ENCODE measurements around the gene HDAC7. TPM values are rescaled to one million over a fixed set of nuclear protein-coding genes. Genes with fewer than 3 reads are reported as not detected.

The HDAC7 gene
- total RNA-seq, 6 experiments from 2014 or later, result 104 to 120 (median 108) TPM

DNA sequence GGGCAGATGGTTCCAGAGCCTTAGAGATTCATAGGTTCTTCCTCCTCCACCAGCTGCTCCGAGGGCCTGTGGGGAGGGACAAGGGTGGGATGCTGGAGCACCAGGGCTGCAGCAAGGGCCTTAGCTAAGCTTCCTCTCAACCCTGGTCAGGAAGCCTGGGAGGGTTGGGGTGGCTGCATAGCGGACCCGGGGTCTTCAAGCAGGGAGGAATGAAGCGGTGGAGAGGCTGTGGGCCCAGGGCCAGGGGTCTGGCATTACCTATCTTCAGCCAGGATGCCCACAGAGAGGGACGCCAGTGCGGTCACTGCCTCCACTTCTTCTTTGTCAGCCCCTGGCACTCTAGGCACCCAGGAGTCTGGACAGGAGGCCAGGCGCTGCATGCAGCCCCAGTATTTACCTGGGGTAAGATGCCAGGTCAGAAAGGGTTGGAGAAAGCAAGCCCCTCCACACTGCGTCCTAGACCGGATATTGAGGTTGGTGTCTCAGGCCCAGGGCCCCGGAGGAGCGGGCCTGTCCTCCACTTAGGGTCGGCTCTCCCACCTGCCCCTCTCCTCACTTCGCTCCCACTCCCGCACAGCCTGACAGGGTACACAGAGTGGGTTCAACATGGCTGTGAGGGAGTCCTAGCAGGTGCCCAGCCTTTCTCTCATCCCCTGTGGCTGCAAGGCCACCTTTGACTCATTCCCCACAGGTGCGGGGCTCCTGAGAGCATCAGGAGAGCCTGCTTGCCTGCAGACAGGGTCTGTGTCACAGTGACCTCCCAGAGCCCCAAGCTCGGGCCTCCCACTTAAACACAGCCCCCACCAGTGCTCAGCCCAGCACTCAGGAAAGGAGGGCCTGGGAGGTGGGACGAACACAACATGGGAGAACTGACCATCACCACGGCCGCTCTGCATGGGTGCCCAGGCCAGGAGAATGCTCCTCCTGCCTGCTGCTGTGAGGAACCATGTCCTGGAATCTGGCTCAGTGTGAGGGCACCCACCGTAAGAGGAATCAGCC lies 35.6 kb downstream of the HDAC7 start:
- H3K9me3 Mint-ChIP-seq, result no peaks in the 10 kb centered on the region
- peaks cover 9% of the 10 kb centered on the region for H3K36me3 Mint-ChIP-seq (ENCODE audit: low read depth)
- H3K27ac Mint-ChIP-seq, result no peak overlapping the region
- TF ChIP-seq, protein P1, sequence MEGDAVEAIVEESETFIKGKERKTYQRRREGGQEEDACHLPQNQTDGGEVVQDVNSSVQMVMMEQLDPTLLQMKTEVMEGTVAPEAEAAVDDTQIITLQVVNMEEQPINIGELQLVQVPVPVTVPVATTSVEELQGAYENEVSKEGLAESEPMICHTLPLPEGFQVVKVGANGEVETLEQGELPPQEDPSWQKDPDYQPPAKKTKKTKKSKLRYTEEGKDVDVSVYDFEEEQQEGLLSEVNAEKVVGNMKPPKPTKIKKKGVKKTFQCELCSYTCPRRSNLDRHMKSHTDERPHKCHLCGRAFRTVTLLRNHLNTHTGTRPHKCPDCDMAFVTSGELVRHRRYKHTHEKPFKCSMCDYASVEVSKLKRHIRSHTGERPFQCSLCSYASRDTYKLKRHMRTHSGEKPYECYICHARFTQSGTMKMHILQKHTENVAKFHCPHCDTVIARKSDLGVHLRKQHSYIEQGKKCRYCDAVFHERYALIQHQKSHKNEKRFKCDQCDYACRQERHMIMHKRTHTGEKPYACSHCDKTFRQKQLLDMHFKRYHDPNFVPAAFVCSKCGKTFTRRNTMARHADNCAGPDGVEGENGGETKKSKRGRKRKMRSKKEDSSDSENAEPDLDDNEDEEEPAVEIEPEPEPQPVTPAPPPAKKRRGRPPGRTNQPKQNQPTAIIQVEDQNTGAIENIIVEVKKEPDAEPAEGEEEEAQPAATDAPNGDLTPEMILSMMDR (IDR thresholded peaks at IDR 0.05), result no peak
- H3K27me3 Mint-ChIP-seq (ENCODE audit: insufficient read depth), result peaks cover 15% of the 10 kb centered on the region
- no peak for DNase-seq
- peaks cover 3% of the 10 kb centered on the region for H3K4me1 Mint-ChIP-seq (ENCODE audit: low read depth)
- H3K4me3 Mint-ChIP-seq, result no peak overlapping the region

DNA sequence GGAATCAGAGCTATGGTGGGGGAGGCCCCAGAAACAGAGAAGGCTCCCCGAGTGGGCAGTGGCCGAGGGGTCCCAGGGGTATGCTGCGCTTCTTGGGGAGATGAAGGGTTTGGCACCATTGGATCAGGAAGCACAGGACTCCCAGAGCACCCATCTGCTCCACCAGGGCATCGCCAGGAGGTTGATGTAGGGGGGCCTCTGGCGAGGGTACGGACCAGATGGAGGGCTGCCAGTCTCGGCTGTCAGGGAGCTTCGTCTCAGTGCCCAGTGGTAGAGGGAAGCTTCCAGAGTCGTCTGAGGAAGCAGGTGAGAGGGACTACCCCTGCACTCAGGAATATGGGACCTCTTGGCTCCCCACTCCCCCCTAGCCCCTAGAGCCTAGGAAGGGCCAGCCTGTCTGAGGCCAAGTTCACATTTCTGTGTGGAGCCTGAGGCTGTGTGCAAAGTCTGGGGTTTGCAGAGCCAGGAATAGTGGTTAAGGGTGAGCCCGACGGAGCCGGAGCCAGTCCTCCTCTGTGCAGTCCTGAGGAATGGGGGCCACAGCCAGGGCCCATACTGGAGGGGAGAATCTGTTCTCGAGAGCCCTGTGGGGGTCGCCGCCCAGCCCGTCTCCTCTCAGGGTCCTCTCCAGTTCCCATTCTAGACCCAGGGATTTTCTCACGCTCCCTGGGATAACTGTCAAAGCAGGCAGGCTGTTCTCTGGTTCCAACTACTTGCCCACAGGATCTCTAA lies 36.5 kb downstream of the HDAC7 start:
- no peaks in the 10 kb centered on the region for H3K9me3 Mint-ChIP-seq
- peaks cover 19% of the 10 kb centered on the region for H3K27me3 Mint-ChIP-seq (ENCODE audit: insufficient read depth)
- TF ChIP-seq, protein P1 (IDR thresholded peaks at IDR 0.05), result no peak
- H3K4me1 Mint-ChIP-seq (ENCODE audit: low read depth), result peaks cover 9% of the 10 kb centered on the region
- peaks cover 9% of the 10 kb centered on the region for H3K36me3 Mint-ChIP-seq (ENCODE audit: low read depth)
- H3K4me3 Mint-ChIP-seq, result no peak overlapping the region
- no peak for DNase-seq
- H3K27ac Mint-ChIP-seq, result peak overlapping the region; percentile 9; the same call in 1 of the 2 replicates

DNA sequence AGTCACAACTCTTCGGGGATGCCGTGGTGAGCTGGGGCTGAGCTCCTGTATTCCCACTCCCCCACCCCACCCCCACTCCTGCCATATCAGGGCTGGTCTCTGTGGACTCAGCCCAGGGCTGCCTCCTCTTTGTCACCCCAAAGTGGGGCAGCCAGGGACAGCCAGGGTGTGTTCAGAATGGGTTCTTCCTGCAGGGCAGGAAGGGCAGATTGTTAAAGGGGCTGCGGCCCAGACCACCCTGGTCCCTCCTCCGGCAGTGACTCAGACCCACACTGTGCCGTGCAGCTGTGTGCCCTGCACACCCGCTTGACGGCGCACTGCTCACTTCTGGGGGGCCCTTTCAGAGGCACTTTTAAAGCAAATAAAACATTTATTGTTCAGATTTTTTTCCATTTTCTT lies 37.3 kb downstream of the HDAC7 start:
- peaks cover 17% of the 10 kb centered on the region for H3K4me1 Mint-ChIP-seq (ENCODE audit: low read depth)
- peak overlapping the region; percentile 69; the same call in 1 of the 2 replicates for H3K27ac Mint-ChIP-seq
- TF ChIP-seq, protein P1 (IDR thresholded peaks at IDR 0.05), result no peak
- H3K27me3 Mint-ChIP-seq (ENCODE audit: insufficient read depth), result peaks cover 19% of the 10 kb centered on the region
- H3K4me3 Mint-ChIP-seq, result no peak overlapping the region
- H3K36me3 Mint-ChIP-seq (ENCODE audit: low read depth), result peaks cover 9% of the 10 kb centered on the region
- no peak for DNase-seq
- no peaks in the 10 kb centered on the region for H3K9me3 Mint-ChIP-seq

DNA sequence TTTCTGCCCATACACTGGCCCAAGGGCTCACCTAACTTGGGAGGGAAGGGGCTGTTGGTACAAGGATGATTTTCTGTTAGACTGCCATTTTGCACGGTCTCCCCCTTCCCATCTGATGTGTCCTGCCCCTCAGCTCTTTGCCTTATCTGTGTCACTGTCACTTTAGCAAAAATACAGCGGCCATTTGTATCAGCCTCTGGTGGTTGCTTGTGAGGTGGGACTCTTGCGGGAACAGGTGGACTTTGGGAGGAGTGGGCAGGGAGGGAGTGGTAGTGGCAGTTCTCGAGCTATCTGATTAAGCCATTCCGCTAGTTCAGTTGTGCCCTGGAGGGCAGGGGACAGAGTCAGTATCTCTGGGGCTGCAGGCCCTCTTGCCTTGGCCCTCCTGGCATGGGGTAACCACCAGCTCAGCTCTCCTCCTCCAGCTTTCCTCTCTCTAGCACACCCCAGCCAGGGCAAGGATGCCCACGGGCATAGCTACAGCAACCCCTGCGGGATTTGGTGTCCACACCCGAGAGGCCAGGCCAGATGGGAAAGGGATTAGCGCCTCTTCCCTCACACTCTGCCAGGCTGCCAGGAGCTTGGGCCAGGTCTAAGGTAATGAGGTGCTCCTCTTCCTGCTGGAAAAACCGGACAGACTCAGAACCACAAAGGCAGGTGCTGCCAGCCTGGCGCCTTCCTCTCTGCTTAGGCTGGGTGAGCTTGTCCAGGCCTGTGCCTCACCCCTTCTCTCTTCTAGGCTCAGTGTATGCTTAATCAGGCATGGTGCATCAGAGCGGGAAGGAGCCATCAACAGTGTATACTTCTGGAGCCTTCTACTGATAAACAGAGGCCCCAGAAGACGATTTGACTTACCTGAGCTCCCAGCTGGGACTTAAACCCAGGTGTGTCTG lies 38.0 kb downstream of the HDAC7 start:
- peaks cover 23% of the 10 kb centered on the region for H3K27me3 Mint-ChIP-seq (ENCODE audit: insufficient read depth)
- no peak overlapping the region; the same call in 1 of the 2 replicates for H3K4me3 Mint-ChIP-seq
- H3K36me3 Mint-ChIP-seq (ENCODE audit: low read depth), result peaks cover 9% of the 10 kb centered on the region
- peak overlapping the region; percentile 69 for H3K27ac Mint-ChIP-seq
- peaks cover 24% of the 10 kb centered on the region for H3K4me1 Mint-ChIP-seq (ENCODE audit: low read depth)
- no peak for DNase-seq
- TF ChIP-seq, protein P1 (IDR thresholded peaks at IDR 0.05), result no peak
- no peaks in the 10 kb centered on the region for H3K9me3 Mint-ChIP-seq

All from HFFc6 (cell line).